Nucleus accumbens (tissue), 56 donors: ENCODE results near the gene JAZF1.

Source experiments
- DNase-seq, 56 donors: peaks; one replicate each; lab custom pipeline; 2025; lab: John Stamatoyannopoulos, UW

JAZF1 gene

GRCh38 chr7:28180364-28181147, at the start of gene JAZF1:
JAZF1 (minus strand) TSS chr7:28180795.
- peak in 52 of 56 donors; percentile 19 to 79 (median 56) for DNase-seq

DNA sequence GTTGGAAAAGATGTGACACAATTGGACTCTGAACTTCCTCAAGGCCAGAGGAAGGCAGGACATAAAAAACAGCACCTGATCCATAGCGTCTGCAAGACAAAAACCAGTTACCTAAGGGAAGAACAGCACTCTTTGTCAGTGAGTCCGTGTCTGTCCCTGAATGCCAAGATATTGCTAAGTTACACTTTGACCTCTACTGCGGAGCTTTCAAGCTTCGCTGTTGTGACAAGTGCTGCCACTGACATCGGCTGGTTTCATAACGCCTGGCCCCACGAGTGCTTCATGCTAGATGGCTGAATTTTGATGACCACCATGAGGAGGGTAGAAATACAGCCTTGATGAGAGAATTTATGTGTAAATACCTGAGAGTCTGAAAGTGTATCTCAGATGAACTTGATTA, 49.7 kb upstream of the JAZF1 start:
- no peak for DNase-seq

GRCh38 chr7:28228396-28228795, 47.8 kb upstream of the JAZF1 start:
- DNase-seq: no peak

DNA sequence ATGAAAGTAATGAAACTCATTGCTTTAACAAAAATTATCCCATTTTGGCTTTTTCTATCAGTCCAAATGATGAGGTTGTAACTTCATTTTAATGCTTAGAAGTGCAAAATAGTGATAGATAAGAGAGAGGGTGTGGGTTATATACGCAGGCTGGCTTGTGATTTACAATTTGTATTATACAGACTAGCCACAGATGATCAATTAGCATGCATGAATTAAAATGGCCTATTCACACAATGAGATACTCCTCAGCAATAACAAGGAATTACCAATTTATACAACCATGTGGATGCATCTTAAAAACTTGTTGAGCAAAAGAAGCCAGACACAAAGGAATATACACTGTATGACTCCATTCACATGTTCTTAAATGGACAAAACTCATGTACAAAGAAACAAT, 45.4 kb upstream of the JAZF1 start:
- no peak for DNase-seq

- DNase-seq: no peak
Observed at GRCh38 chr7:28225576-28225975, 45.0 kb upstream of the JAZF1 start.

GRCh38 chr7:28224675-28225074, 44.1 kb upstream of the JAZF1 start:
- DNase-seq: no peak

DNA sequence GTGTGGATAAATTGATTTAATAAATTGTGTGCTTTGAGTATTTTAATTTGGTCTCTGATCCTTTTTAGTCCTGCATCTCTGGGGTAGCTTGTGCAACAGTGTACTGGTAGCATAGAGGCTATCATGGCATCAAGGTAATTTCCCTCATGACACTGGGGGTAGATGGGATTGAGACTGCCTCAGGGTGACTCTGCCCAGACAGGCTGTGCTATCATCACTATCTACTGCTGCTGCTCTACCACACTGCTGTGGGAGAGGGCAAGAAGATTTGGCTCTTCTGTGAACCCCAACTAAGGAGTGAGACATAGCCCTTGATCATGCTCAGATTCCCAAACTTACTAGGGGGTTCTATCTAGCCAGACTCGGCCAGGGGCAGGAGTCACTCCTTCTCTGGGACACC, 43.6 kb upstream of the JAZF1 start:
- no peak for DNase-seq

DNA sequence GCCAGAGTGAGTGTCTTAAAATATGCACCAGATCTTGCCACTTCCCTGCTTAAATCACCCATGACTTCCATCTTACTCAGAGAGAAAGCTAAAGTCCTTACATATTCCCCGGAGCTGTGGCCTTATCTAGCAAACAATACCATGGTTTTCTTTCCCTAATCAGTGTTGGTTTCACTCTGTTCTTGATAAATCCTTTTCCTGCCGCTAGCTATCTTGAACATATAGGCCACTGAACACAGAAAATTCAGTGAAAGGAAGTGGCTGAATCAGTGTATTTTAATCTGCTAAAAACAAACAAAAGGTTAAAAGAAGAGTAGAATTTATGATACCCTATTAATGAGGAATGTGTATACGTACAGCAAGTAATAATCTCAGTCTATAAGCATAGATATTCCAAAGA, 42.0 kb upstream of the JAZF1 start:
- no peak for DNase-seq

DNA sequence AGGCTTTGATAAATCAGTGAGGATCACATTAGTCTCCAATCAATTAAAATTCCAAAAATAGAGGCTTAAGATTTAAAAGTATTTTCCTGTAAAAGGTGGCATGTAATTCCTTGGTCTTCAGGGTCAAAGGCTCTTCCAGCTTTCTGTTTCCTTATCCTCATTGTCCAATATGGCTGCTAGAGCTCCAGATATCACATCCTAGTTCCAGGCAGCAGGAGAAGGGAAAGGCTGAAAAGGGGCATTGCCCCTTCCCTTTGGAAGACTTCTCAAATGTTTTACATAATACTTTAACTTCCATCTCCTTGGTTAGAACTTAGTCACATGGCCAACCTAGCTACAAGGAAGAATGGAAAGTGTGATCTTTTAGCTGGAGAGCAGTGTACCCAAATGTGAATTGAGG, 39.2 kb upstream of the JAZF1 start:
- no peak for DNase-seq

- DNase-seq: no peak
Observed at GRCh38 chr7:28217143-28217542, 36.5 kb upstream of the JAZF1 start.

GRCh38 chr7:28211006-28211405, 30.4 kb upstream of the JAZF1 start:
- no peak for DNase-seq

GRCh38 chr7:28208506-28208905, 27.9 kb upstream of the JAZF1 start:
- no peak for DNase-seq

GRCh38 chr7:28207486-28208158, 27.0 kb upstream of the JAZF1 start:
- DNase-seq: no peak

- no peak for DNase-seq
Observed at GRCh38 chr7:28205506-28205905, 24.9 kb upstream of the JAZF1 start.

- DNase-seq: no peak
Observed at GRCh38 chr7:28203508-28204240, 23.1 kb upstream of the JAZF1 start.

DNA sequence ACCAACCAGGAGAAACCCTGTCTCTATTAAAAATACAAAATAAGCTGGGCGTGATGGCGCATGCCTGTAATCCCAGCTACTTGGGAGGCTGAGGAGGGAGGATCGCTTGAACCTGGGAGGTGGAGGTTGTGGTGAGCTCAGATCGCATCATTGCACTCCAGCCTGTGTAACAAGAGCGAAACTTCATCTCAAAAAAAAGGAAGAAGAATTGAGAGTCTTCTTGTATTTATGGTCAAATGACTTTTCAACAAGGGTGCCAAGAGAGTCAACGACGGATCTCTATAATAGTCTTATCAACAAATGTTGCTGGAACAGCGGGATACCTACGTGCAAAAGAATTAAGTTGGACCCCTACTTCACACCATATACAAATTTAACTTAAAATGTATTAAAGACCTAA, 21.6 kb upstream of the JAZF1 start:
- no peak for DNase-seq

DNA sequence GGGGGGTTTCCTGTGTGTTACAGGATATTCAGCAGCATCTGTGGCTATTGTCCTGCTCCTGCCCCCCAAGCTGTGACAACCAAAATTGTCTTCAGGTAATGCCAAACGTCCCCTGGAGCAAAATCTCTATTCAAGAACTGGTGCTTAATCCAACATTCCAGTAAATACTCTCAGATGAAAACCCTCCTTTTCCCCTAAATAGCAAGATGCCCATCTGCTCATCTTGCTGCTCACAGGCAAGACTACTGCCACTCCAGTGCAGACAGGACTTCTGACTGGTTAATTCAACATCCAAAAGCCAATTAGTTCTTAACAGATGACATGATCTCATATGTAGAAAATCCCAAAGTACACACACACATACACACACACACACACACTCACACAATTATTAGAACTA, 20.5 kb upstream of the JAZF1 start:
- DNase-seq: no peak

DNA sequence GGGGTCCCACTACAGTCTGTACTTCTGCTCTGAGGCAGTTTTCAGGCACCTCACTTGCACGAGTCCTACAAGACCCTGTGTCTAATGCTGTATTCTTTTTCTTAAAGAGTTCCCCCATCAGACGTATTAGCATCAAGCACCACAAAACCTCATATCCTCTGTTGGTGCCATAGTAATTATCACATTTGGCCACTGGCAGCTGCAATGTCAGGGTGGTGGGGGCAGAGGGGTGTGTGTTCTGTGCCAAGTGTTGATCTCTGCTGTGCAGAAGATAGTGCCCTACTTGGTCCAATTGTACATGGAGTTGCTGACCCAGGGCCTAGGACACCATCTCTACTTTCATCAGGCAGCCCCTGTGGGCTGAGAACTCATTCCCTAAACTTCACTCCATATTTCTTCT, 20.0 kb upstream of the JAZF1 start:
- no peak for DNase-seq

DNA sequence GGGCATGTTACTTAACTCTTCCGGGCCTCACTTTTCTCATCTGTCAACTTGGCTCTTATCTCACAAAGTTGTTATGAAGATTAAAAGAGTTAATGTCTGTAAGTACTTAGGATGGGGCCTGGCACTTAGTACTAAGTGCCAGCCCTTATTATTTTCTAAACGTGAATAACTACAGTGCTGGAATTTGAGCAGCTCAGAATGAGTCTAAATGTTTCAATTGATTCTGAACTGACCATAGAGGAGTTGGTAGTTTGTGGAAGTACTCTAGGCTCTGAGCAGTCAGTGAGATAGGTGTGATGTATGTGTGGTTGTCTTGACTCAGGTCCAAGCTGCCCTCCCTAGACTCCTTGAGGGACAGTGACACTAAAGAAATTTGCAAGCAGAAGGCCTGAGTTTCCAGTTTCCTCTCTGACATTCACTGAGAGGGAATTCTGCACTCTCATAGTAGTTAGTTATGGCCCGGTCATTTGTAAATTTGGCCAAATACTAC, 18.5 kb upstream of the JAZF1 start:
- no peak for DNase-seq

GRCh38 chr7:28195910-28196620, 15.5 kb upstream of the JAZF1 start:
- DNase-seq: no peak
